ENCODE measurements around the gene COL4A1. TPM values are rescaled to one million over a fixed set of nuclear protein-coding genes. Genes with fewer than 3 reads are reported as not detected.

Gene COL4A1
- total and polyA plus RNA-seq, 11 donors = 52.6 to 428 (median 184) TPM

- intact Hi-C loops (cut with DNase I) = loop anchor here in 1 of 10 donors (10.0 kb wide), 1 partner anchor 345 kb away; the partner anchor contains the start of gene IRS2
- WGBS, 4 donors = 76 to 90% (median 84%) methylated on average over 14 of the region's 14 CpGs
- H3K27me3 ChIP-seq = no peaks in the 10 kb centered on the region
- peak overlapping the region in 3 of 12 donors; percentile 1 to 51 (median 42) for H3K27ac ChIP-seq
- no peak for ATAC-seq
- H3K4me1 ChIP-seq = peaks cover 12 to 42% (median 27%) of the 10 kb centered on the region in 12 donors
- TF ChIP-seq CTCF (IDR thresholded peaks at IDR 0.05) = no peak
- no peak for TF ChIP-seq POLR2A (IDR thresholded peaks at IDR 0.05)
- H3K9me3 ChIP-seq = no peaks in the 10 kb centered on the region
- no peak for DNase-seq
- H3K36me3 ChIP-seq = no peaks in the 10 kb centered on the region
- H3K4me3 ChIP-seq = peak overlapping the region in 2 of 12 donors; percentile 0 to 28
Observed at GRCh38 chr13:110129539-110130186, 177.3 kb downstream of the COL4A1 start.

GRCh38 chr13:110129076-110129475 is 177.9 kb downstream of the COL4A1 start:
- no peaks in the 10 kb centered on the region for H3K36me3 ChIP-seq
- H3K27me3 ChIP-seq = no peaks in the 10 kb centered on the region
- no peaks in the 10 kb centered on the region for H3K9me3 ChIP-seq
- TF ChIP-seq CTCF (IDR thresholded peaks at IDR 0.05) (no peak), POLR2A (IDR thresholded peaks at IDR 0.05) (no peak)
- peak overlapping the region in 2 of 12 donors; percentile 0 to 28 for H3K4me3 ChIP-seq
- DNase-seq = no peak
- 80 to 94% (median 89%) methylated on average over 17 of the region's 17 CpGs for WGBS, 4 donors
- ATAC-seq = no peak
- peak overlapping the region in 5 of 12 donors; percentile 1 to 89 (median 42) for H3K27ac ChIP-seq
- H3K4me1 ChIP-seq = peaks cover 12 to 42% (median 27%) of the 10 kb centered on the region in 12 donors
- intact Hi-C loops (cut with DNase I) = no loop called here

GRCh38 chr13:110128546-110128945 is 178.4 kb downstream of the COL4A1 start:
- ATAC-seq = no peak
- Histone ChIP-seq H3K27ac (peak overlapping the region in 4 of 12 donors; percentile 1 to 90 (median 66)), H3K27me3 (no peaks in the 10 kb centered on the region), H3K36me3 (no peaks in the 10 kb centered on the region), H3K4me3 (peak overlapping the region in 1 of 12 donors; percentile 28), H3K4me1 (peaks cover 12 to 42% (median 29%) of the 10 kb centered on the region in 12 donors), H3K9me3 (no peaks in the 10 kb centered on the region)
- 45 to 67% (median 66%) methylated on average over 8 of the region's 8 CpGs for WGBS, 4 donors
- TF ChIP-seq POLR2A (IDR thresholded peaks at IDR 0.05) (no peak), CTCF (IDR thresholded peaks at IDR 0.05) (no peak)
- no peak for DNase-seq
- intact Hi-C loops (cut with DNase I) = no loop called here

- no peak for DNase-seq
- ATAC-seq = no peak
- Histone ChIP-seq H3K4me1 (peaks cover 12 to 42% (median 29%) of the 10 kb centered on the region in 12 donors), H3K36me3 (no peaks in the 10 kb centered on the region), H3K4me3 (no peak overlapping the region), H3K27ac (peak overlapping the region in 6 of 12 donors; percentile 1 to 90 (median 83)), H3K27me3 (peaks cover 0 to 1% (median 0%) of the 10 kb centered on the region in 9 donors), H3K9me3 (no peaks in the 10 kb centered on the region)
- TF ChIP-seq POLR2A (IDR thresholded peaks at IDR 0.05) (no peak), CTCF (IDR thresholded peaks at IDR 0.05) (no peak)
- WGBS, 4 donors = 45 to 56% (median 47%) methylated on average over 6 of the region's 6 CpGs
- intact Hi-C loops (cut with DNase I) = no loop called here
Observed at GRCh38 chr13:110127986-110128511, 178.9 kb downstream of the COL4A1 start.

Measured in heart left ventricle (tissue), 16 donors.